GM21529 (cell line): Measurements from ENCODE around the gene IGSF21.

Source experiments
- ATAC-seq: cut with Tn5 transposase; IDR thresholded peaks from one replicate; pipeline ENCODE4 v1.9.1; 2021; ENCODE audit not compliant: unreplicated experiment

The IGSF21 gene

GRCh38 chr1:18292531-18292930 is 184.9 kb downstream of the IGSF21 start:
- ATAC-seq, result no peak

GRCh38 chr1:18293291-18293690 is 185.7 kb downstream of the IGSF21 start:
- ATAC-seq, result no peak

- no peak for ATAC-seq
Observed at GRCh38 chr1:18294437-18295176, 187.0 kb downstream of the IGSF21 start.

- ATAC-seq, result no peak
Observed at GRCh38 chr1:18297896-18298648, 190.5 kb downstream of the IGSF21 start.

- no peak for ATAC-seq
Observed at GRCh38 chr1:18299441-18300338, 192.1 kb downstream of the IGSF21 start.

- no peak for ATAC-seq
Observed at GRCh38 chr1:18300376-18300775, 192.8 kb downstream of the IGSF21 start.

- no peak for ATAC-seq
Observed at GRCh38 chr1:18302788-18303413, 195.3 kb downstream of the IGSF21 start.

- ATAC-seq, result no peak
Observed at GRCh38 chr1:18304151-18304869, 196.7 kb downstream of the IGSF21 start.

- no peak for ATAC-seq
Observed at GRCh38 chr1:18305182-18305795, 197.7 kb downstream of the IGSF21 start.

GRCh38 chr1:18307329-18307898 is 199.8 kb downstream of the IGSF21 start:
- no peak for ATAC-seq

GRCh38 chr1:18309552-18310155 is 202.1 kb downstream of the IGSF21 start:
- ATAC-seq, result no peak

GRCh38 chr1:18312961-18313360 is 205.4 kb downstream of the IGSF21 start:
- no peak for ATAC-seq

- no peak for ATAC-seq
Observed at GRCh38 chr1:18313523-18313922, 205.9 kb downstream of the IGSF21 start.

GRCh38 chr1:18314399-18314798 is 206.8 kb downstream of the IGSF21 start:
- ATAC-seq, result no peak

- no peak for ATAC-seq
Observed at GRCh38 chr1:18315449-18315848, 207.9 kb downstream of the IGSF21 start.

- ATAC-seq, result no peak
Observed at GRCh38 chr1:18316764-18317163, 209.2 kb downstream of the IGSF21 start.

GRCh38 chr1:18319099-18319498 is 211.5 kb downstream of the IGSF21 start:
- no peak for ATAC-seq

- ATAC-seq, result no peak
Observed at GRCh38 chr1:18320051-18320450, 212.5 kb downstream of the IGSF21 start.

GRCh38 chr1:18322368-18323032 is 214.9 kb downstream of the IGSF21 start:
- no peak for ATAC-seq
